GM21447 (cell line): ENCODE measurements around the gene CARD8.

Experiments
- ATAC-seq: cut with Tn5 transposase; IDR thresholded peaks from one replicate; pipeline ENCODE4 v1.9.1; 2021; ENCODE audit not compliant: unreplicated experiment

CARD8 gene

GRCh38 chr19:48213959-48214358, 41.8 kb downstream of the CARD8 start:
- no peak for ATAC-seq

GRCh38 chr19:48210005-48210404, 45.7 kb downstream of the CARD8 start:
- ATAC-seq, result no peak

GRCh38 chr19:48206397-48207093, 49.2 kb downstream of the CARD8 start:
- no peak for ATAC-seq

GRCh38 chr19:48203794-48204628, 51.7 kb downstream of the CARD8 start:
- ATAC-seq, result peak; percentile 88

- no peak for ATAC-seq
These were observed 52.4 kb downstream of the CARD8 start for GRCh38 chr19:48203222-48203793.

GRCh38 chr19:48196933-48197665, 58.6 kb downstream of the CARD8 start:
- ATAC-seq, result no peak

GRCh38 chr19:48196321-48196763, 59.4 kb downstream of the CARD8 start:
- ATAC-seq, result no peak

- no peak for ATAC-seq
These were observed 60.6 kb downstream of the CARD8 start for GRCh38 chr19:48194844-48195830.

GRCh38 chr19:48194041-48194843, 61.5 kb downstream of the CARD8 start:
- ATAC-seq, result no peak

GRCh38 chr19:48192750-48193149, 63.0 kb downstream of the CARD8 start:
- no peak for ATAC-seq

- no peak for ATAC-seq
These were observed 64.8 kb downstream of the CARD8 start for GRCh38 chr19:48190885-48191284.

- ATAC-seq, result no peak
These were observed 65.3 kb downstream of the CARD8 start for GRCh38 chr19:48190288-48190884.

- ATAC-seq, result peak; percentile 51
These were observed 69.1 kb downstream of the CARD8 start for GRCh38 chr19:48186541-48186991.

GRCh38 chr19:48186015-48186414, 69.7 kb downstream of the CARD8 start:
- ATAC-seq, result peak; percentile 62

GRCh38 chr19:48183356-48183755, 72.4 kb downstream of the CARD8 start:
- ATAC-seq, result no peak

- no peak for ATAC-seq
These were observed 73.3 kb downstream of the CARD8 start for GRCh38 chr19:48182434-48182833.

- no peak for ATAC-seq
These were observed 74.2 kb downstream of the CARD8 start for GRCh38 chr19:48181505-48181904.

- ATAC-seq, result no peak
These were observed 79.5 kb downstream of the CARD8 start for GRCh38 chr19:48176226-48176625.

- ATAC-seq, result no peak
These were observed 80.1 kb downstream of the CARD8 start for GRCh38 chr19:48175578-48175977.
